Endothelial cell of hepatic sinusoid (primary cell): ENCODE results near the gene ARHGEF17.

Experiments used
- in situ Hi-C: cut with HindIII; loops from 2 replicates; pipeline ENCODE4 v1.10.0; 2017; ENCODE audit warnings: low sequenced_read_pairs

ARHGEF17 gene

DNA sequence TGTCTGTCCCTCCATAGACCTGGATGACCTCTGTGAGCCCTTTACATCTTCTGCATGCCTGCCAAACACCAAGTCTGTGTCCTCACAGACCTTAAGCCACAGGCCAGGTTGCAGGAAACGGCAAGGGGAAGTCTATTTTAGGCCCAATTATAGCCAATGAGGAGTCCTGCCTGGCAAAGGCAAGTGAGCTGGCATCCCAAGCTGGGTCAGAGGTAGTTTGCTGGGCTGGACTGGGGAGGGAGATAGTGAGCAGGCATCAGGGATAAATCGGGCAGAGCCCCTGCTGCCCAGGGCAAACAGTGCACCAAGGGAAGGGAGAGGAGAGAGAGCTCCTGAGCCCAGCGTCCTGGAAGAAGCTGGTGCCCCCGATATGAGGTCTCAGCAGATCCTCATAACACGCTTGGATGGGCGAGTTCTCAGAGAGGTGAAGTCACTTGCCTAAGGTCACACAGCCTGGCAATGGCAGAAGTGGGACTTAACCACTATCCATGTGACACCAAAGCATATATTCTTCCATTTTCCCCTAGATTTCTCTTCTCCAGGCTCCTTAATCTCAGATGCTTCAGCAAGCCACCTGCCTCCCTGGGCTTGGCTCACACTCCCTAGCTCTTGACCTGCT is 64.4 kb downstream of the ARHGEF17 start:
- in situ Hi-C loops, result no loop called here

DNA sequence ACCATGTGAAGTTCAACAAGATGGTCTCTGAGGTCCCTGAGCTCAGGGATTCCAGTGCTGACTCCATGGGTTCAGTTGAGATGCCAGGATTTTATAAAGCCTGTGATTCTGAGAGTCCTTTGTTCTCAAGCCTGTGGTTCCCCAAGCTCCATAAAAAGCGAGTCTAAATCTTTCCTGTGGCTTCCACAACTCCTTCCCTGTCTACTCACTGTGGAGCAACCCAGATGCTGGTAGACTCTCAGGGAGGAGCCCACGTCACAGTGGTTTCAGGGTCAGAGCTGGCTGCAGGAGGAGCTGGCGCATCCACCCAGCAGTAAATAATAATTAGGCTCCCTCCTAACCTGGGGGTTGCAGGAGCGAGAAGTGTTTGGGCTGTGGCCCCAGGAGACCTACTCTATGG is 66.1 kb downstream of the ARHGEF17 start:
- in situ Hi-C loops, result no loop called here

DNA sequence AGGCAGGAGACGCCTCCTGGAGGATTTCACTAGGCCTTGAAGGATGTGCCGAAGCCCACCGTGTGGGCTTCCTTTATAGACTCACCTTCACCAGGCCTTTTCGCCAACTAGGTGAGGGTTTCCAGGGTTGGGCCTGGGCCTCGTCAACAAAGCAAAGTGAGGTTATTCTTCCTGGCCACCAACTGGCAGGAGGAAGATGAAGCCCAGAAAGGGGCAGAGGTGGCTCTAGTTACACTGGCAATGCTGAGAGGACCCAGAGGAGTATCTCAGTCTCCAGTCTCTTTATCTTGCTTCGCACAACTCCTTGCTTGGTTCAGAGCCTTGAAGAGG is 67.7 kb downstream of the ARHGEF17 start:
- in situ Hi-C loops, result no loop called here

DNA sequence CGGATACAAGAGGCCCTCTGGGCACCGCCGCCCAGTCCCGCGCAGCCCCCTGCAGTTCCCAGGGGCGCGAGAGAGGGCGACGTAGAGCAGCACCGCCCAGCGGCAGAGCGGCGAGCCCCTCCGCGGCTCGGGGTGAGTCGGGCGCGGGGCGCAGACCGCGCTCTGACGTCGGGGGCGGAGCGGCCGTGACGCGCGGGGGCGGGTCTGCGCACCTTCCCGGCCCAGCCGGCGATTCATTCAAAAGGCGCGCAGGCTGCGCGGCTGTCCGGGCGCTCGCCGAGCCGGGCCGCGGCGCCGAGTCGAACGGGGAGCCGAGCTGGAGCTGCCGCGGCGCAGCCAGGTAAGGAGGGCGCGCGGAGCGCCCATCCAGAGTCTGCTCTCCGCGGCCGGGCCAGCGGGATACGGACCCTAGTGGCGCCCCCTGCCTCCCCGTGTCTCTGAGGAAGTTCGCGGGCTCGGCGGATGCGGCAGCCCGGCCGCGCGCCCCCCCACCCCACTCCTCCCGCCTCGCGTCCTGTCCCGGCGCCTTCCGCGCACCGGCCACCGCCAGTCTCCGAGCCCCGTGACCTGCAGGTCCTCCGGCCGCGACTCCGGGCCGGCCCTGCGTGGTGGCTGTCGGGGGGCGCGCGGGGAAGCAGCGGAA is 68.2 kb downstream of the ARHGEF17 start, which contains the start of gene RELT:
TSS of gene RELT (plus strand) at position 240 of the 643 bp plus-strand sequence. CDS start 12,738 bp downstream, outside the sequence.
- in situ Hi-C loops, result no loop called here

DNA sequence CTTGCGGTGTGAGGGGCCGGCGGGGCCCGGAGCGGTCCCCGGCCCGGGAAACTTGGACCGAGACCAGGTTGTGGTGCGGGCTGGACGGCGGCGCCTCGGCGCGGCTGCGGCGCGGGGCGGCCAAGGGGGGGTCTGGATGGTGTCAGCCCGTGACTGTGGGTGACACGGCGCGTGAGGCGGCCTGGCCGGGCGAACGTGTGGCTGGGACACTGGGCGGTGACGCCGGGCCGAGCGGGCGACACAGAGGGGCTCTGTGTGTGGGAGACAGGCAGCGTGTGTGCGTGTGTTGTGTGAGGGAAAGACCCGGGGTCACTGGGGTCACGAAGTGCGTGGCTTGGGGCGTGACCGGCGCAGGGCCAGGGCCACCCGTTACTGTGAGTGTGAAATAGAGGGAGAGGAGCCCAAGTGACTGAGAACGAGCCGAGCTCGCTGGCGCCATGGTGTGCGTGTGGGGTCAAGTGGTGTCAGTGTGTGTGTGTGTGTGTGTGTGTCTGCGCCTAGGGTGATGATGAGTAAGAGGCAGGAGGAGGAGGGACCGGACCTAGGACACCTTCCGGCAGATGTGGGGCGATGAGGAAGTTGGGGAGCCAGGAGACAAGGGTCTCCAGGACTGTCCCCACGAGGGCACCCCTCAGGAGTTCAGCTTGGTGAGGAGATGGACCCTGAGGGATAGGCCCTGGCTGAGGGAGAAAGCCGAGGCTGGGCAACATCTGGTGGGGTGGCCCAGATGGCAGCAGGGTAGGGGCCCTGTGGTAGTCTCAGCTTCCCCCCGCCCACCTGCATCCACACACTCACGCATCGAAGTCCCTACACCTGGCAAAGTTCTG is 68.9 kb downstream of the ARHGEF17 start:
- in situ Hi-C loops, result no loop called here

DNA sequence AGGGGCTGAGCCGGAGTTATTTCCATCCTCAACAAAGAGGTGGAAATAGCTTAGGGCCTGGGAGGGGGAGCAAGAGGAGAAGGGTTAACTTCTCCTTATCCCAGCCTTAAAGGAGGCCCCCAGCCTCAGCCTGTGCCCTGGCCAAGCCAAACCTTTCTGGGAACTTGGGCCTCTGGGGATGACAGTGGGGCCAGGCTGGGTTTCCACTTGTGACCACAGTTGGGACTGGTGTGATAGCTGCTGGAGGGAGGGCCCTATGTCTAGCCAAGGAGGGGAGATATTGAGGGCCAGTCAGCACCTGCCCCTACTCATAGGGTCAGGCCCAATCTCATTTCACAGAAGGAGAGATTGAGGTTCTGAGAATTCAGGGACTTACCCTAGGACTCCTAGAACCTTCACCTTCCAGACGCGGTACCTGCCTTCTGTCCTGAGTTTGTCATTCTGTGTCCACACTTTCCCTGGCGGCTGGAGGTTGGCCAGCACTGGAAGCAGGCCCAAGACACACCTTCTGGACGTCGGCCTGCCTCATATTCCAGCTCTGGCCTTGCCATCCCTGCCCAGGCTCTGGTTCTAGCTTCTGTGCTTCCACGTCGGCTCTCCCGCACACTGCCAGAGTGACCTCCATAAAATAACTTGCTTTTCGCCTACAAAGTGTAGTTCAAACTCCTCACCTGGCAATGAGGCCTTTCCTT is 71.3 kb downstream of the ARHGEF17 start:
- in situ Hi-C loops, result no loop called here

DNA sequence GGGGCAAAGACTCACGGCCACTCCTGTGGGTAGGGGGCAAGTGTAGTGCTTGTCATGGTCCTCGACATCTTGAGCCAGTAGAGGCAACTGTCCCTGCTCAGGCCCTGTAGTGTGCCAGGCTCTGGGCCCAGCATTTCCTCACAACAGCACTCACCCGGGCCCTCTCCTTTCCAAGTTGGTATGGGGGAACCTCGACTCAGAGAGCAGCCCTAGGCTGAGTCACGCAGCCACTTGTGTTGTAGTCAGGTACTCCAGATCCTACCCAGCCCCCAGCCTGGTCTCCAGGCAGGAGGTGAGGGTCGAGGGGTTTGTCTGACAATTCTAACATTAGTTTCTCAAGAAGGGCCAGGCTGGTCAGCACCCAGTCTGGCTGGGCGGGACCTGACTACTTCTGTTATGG is 72.3 kb downstream of the ARHGEF17 start:
- in situ Hi-C loops, result no loop called here

DNA sequence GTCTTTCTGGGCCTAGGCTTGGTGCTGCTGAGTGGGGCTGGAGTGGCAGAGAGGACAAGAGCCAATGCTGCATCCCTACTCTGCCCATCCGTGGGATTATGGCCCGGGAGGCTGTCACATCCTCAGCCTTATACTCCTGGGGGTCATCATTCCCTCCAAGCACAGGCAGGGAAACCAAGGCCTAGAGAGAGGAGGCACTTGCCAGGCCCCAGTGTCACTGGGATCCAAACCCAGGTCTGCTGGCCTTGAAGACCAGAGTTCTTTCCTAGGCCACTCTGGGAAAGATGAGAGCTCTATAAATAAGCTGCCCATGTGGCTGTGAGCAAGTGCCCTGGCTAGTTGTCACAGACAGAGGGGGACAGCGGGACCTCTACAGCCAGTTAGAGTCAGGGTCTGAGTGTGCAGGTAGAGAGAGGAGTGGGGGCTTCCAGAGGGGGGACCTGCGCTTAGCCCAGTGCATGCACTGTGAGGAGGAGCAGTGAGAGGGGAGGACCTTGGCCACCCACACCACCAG is 72.9 kb downstream of the ARHGEF17 start:
- in situ Hi-C loops, result no loop called here

DNA sequence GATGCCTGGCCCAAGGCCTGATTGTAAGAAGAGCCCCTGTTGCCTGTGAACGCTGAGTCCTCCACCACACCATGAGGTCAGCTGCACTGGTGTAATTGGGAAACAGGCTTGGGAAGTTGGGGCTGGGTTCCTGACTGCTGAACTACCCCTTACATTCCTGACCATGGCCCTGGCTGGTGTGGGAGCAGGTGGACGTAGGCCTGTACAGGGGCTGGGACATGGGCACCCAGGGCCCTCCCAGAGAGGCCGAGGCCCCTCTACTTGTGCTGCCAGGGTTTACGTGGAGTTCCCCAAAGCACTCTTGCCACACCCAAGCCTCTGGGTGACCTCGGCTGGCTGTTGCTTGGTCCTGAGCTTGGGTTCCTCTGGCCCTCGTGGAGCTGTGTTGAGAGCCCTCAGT is 73.5 kb downstream of the ARHGEF17 start:
- in situ Hi-C loops, result no loop called here

DNA sequence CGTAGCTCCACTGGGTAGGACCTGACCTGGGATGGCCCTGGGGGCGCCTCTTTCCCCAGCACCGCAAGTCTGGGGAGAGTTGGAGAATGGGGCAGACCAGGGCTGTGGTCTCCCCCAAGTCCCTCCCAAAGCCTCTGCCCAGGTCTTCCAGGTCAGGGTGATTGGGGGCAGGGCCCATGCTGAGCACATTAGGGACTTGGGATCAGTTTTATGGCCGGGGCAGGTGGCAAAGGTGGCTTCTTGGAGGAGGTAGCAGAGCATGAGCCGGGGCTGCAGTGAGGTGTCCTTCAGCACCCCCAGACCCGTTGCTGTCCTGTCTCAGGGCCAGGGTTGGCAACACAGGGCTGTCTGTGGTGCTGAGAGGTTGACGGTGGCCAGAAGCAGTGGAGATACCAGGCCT is 74.1 kb downstream of the ARHGEF17 start:
- in situ Hi-C loops, result no loop called here

DNA sequence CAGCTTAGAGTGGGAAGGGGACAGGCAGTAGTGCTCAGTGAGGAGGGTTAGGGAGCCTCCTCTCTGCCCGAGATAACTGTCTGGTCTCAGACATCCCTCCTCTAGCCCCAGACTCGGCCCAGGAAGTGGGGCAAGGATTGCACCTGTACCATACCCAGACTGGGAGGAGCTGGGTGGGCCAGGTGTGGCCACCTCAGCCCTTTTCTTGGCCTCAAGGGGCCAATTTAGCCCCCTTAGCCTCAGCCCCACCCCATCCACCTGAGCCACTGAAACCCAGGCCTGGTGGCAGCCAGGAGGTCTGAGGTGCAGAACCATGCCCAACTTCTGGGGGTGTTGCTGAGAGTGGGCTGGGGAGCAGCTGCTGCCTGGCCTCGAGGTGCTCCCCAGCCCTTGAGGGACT is 74.7 kb downstream of the ARHGEF17 start:
- in situ Hi-C loops, result no loop called here

DNA sequence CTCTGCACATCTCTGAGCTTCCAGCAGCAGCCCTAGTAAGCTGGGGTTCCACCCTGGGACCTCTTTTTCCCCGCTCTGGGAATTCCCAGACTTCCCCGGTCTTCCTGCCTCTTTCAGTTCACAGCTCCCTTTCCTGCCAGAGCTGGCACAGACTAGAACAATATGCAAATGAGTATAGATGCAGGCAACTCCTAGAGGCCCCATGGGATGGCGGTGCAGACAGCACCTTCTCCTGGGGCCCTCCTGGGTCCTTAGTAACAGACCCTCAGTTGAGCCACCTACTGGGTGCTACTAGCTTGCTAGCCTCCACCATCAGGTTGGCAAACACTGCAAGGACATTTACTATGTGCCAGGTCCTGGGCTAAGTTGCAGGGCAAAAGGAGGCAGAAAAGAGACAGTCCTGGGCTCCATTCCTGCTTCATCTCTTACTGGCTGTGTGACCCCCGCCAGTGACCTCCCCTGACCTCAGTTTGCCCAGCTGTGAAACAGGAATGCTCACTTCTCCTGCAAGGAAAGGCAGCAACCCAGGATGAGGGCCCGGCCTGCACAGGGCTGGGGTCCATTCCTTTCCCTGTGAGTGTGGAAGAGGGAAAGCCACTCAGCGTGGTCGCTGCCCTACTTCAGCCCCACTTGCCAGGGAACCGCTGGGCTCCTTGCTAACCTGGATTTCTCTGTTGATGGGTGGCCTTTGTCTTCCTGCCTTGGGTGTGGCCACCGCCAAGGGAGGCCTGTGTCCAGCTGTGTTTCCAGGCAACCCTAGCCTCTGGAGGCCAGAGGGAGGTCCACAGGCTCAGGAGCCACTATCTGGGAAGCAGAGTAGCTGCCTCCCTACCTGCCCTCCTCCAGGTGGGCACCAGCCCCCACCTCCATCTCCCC is 75.4 kb downstream of the ARHGEF17 start:
- in situ Hi-C loops, result no loop called here

DNA sequence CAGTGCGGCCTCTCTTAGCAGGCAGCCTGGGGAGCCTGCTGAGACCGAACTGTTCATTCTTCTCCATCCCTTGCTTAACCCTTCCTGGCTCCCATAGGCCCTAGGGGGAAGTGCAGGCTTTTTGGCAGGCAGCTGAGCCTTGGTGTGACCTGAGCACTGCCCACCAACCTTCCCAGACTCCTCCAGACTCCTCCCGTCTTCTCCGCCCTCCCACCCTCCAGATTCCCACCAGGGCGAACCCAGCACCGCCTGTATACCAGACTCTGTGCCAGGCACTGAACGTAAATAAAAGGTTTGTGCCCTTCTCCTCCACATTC is 76.0 kb downstream of the ARHGEF17 start:
- in situ Hi-C loops, result no loop called here

DNA sequence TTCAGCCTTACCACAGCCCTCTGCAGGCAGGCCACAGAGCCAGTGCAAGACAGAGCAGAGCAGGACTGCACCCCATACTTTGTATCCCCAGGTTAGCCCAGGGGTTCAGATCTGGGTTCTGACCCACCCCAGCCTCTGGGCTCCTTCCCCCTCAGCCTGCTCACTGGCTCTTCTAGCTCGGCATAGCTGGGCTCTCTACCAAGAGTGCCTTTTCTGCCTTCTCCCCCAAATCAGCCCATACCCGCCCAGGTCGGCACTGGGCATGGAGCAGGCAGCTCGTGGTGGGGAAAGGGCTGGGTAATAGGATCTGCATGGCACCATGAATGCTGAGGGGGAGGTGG is 76.4 kb downstream of the ARHGEF17 start:
- in situ Hi-C loops, result no loop called here

DNA sequence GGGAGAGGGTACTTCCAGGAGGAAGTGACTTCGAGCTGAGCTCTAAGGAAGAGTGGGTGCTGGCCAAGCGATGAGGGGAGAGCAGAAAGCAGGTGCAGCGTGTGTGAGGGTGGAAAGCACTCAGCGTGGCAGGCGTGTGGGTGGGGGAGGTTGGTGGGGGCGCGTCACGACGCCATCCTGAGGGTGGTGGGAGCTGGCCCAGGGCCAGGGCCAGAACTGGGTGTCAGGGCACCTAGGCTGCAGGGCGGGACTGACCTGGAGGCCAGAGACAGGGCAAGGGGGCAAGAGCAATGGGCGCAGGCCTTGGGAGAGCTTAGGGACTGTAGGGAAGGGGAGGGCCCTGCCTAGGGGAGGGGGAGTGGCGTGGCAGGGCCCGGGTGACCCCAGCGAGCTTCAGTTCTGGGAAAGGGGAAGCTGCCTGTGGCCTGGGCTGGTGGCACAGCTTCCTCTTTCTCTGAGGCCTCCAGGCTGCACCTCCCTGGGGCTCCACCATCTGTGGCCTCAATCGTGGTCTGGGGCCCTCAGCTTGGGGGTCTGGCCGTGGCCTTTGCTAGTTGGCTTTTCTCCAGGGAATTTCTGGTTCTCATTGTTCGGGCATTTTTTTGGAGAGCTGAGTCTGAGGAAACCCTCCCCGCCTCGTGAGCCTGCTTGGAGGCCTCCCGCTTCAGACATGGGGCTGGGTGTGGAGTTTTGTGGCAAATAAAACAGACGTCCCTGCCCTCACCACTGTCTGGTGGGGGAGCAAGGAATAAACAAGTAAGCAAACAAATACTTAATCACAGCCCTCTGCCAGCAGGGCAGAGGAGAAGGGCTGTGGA is 77.0 kb downstream of the ARHGEF17 start:
- in situ Hi-C loops, result no loop called here

DNA sequence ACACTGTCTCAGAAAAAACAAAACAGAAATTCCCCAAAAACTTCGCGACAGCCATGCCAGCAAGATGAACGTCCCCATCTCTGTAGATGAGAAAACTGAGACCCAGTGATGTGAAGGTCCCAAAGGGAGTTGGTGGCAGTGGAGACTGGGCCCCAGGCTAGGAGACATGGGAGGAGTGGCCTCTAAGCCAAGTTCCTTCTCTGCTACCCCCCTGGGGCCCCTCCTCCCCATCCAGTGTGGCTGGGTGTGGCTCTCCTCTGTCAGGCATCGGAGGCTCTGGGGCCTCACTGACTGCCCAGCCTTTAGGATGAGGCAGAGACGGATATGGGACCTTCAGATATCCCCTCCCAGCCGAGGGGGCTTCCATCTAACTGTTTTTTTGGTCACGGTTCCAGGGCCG is 77.9 kb downstream of the ARHGEF17 start:
- in situ Hi-C loops, result no loop called here

DNA sequence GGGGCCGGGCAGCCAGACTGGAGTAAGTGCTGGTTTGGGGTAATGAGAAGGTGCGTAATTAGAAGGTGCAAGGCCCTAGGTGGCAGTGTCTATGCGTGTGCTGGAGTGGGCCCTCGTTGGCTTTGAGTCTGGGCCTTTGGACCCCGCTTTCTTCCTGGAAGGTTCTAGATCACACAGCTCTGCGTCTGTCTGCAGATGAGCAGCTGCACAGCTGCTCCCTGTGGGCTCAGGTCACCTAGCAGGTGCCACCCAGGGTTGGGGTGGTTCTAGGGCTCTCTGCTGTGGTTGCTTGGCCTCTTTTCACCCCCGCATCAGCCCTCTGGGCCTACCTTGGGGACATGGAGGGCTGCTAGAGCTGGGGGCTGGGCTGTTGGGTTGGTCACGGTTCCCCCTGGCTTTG is 78.5 kb downstream of the ARHGEF17 start:
- in situ Hi-C loops, result no loop called here

DNA sequence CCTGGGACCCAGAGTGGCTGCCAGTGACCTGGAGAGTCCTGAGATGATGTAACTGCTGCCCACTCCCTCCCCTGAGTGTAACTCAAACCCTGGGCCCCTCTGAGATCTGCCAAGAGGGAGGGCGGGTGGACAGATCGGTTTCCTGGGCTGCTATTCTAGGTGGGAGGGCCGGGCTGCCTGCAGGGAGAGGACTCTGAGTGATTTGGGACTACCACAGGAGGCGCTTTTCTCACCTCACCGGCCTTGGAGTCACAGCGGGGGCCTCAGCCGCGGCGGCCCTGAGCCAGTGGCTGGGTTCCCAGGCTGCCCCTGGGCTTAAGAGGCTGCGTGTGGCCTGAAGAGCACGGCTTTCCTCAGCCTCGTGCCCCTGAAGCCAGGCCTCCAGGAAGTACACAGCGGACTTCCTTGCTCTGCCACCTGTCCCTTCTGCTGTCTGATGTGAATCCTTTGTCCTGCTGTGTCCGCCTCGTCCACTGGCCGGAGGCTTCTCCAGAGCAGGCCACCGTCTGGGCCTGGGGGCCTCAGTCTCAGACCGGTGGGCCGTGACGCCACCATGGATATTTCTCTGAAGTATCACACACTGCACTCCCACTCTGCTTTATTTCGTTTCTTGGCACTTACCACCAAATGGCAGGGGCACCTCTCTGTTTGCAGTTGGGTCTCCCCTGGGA is 79.7 kb downstream of the ARHGEF17 start:
- in situ Hi-C loops, result no loop called here
